SK-N-SH (cell line): ENCODE data around the gene SYNM. TPM values are rescaled to one million over a fixed set of nuclear protein-coding genes. Genes with fewer than 3 reads are reported as not detected.

Experiments
- CTCF ChIA-PET: fragments of 300-600, 350-600 bp; formaldehyde crosslinking; extraction: SDS; loops from one replicate; lab custom pipeline; 2021; lab: Yijun Ruan, JAX
- POLR2A ChIA-PET: fragments of 350-600 bp; sonication (Branson Sonifier 250); formaldehyde crosslinking; extraction: SDS; loops from one replicate; lab custom pipeline; 2020; ENCODE audit warnings: antibody characterized with exemption, inconsistent platforms; lab: Yijun Ruan, JAX
- DNase-seq: peaks from one replicate; pipeline ENCODE4 v3.0.0; 2012
- H2AFZ ChIP-seq: fragments of 200-600 bp; sonication (generic); 2 replicates; pipeline ENCODE4 v1.8.1; 2016; ENCODE audit warnings: antibody characterized with exemption, mild to moderate bottlenecking, low read depth
- H3F3A ChIP-seq: fragments of 200-600 bp; sonication (generic); replicated peaks from 2 replicates; pipeline ENCODE3; 2016; ENCODE audit warnings: antibody characterized with exemption, mild to moderate bottlenecking; ENCODE audit not compliant: insufficient read depth
- H3K27ac ChIP-seq, 2 experiments: fragments of 200-500 bp in 1 of 2; fragments of 200-600 bp in 1 of 2; sonication (Bioruptor generic) in 1 of 2; sonication (generic), shearing (Covaris generic) in 1 of 2; 2 replicates each; pipeline versions ENCODE4 v1.5.1 to v1.6.1; 2014 to 2016; ENCODE audit warnings: low read depth in 2 of 2, inconsistent platforms in 1 of 2, low read length in 1 of 2, mild to moderate bottlenecking in 1 of 2, mixed read lengths in 1 of 2
- H3K27me3 ChIP-seq: fragments of 200-600 bp; sonication (generic), shearing (Covaris generic); 2 replicates; pipeline ENCODE4 v1.6.1; 2016; ENCODE audit warnings: mixed run types; ENCODE audit not compliant: insufficient read depth
- H3K36me3 ChIP-seq, 2 experiments: fragments of 200-500 bp in 1 of 2; fragments of 200-600 bp in 1 of 2; sonication (Bioruptor generic) in 1 of 2; sonication (generic) in 1 of 2; replicated peaks in 1 of 2; 2 replicates each; pipeline versions ENCODE3 to v1.5.1; 2014 to 2016; ENCODE audit warnings: low read length in 1 of 2, mild to moderate bottlenecking in 1 of 2; ENCODE audit not compliant: insufficient read depth in 2 of 2, control insufficient read depth in 1 of 2
- H3K4me1 ChIP-seq, 2 experiments: fragments of 200-500 bp in 1 of 2; fragments of 200-600 bp in 1 of 2; sonication (Bioruptor generic) in 1 of 2; sonication (generic), shearing (Covaris generic) in 1 of 2; 2 replicates each; pipeline versions ENCODE4 v1.5.1 to v1.6.1; 2014 to 2016; ENCODE audit warnings: low read depth in 1 of 2, low read length in 1 of 2, mixed run types in 1 of 2; ENCODE audit not compliant: insufficient read depth in 2 of 2, control insufficient read depth in 1 of 2
- H3K4me2 ChIP-seq: fragments of 200-600 bp; sonication (generic), shearing (Covaris generic); 2 replicates; pipeline ENCODE4 v1.6.1; 2017; ENCODE audit warnings: mixed run types
- H3K4me3 ChIP-seq, 2 experiments: fragments of 200-500 bp in 1 of 2; fragments of 200-600 bp in 1 of 2; sonication (Bioruptor generic) in 1 of 2; sonication (generic), shearing (Covaris generic) in 1 of 2; 2 replicates each; pipeline versions ENCODE4 v1.5.1 to v1.8.1; 2014 to 2016; ENCODE audit warnings: low read depth in 2 of 2, inconsistent platforms in 1 of 2, low read length in 1 of 2, mild to moderate bottlenecking in 1 of 2, mixed read lengths in 1 of 2, moderate library complexity in 1 of 2
- H3K79me2 ChIP-seq: fragments of 200-600 bp; sonication (generic); 2 replicates; pipeline ENCODE4 v1.8.1; 2017; ENCODE audit warnings: mild to moderate bottlenecking; ENCODE audit not compliant: insufficient read depth
- H3K9ac ChIP-seq: fragments of 200-600 bp; sonication (generic); 2 replicates; pipeline ENCODE4 v1.6.1; 2017; ENCODE audit warnings: mixed run types
- H3K9me2 ChIP-seq: fragments of 200-600 bp; sonication (generic); 2 replicates; pipeline ENCODE4 v1.6.1; 2017; ENCODE audit warnings: mixed run types
- H3K9me3 ChIP-seq: fragments of 200-600 bp; sonication (generic); 2 replicates; pipeline ENCODE4 v1.6.1; 2017; ENCODE audit warnings: mixed run types, mild to moderate bottlenecking, moderate library complexity
- H4K20me1 ChIP-seq: fragments of 200-600 bp; sonication (generic); 2 replicates; pipeline ENCODE4 v1.6.1; 2017; ENCODE audit warnings: mild to moderate bottlenecking, mixed run types; ENCODE audit not compliant: insufficient read depth
- FOXM1 ChIP-seq: IDR thresholded peaks from 2 replicates; pipeline ENCODE4 v1.4.0; 2012; ENCODE audit warnings: low read depth, mild to moderate bottlenecking
- GABPA ChIP-seq: IDR thresholded peaks from 2 replicates; pipeline ENCODE4 v1.4.0; 2012; ENCODE audit warnings: low read depth, mild to moderate bottlenecking
- MEF2A ChIP-seq: IDR thresholded peaks from 2 replicates; pipeline ENCODE4 v1.4.0; 2012; ENCODE audit warnings: low read depth, borderline replicate concordance
- TAF1 ChIP-seq: IDR thresholded peaks from 2 replicates; pipeline ENCODE4 v1.6.1; 2012; ENCODE audit warnings: low read depth, mild to moderate bottlenecking, low read length, moderate library complexity, borderline replicate concordance
- YY1 ChIP-seq: IDR thresholded peaks from 2 replicates; pipeline ENCODE4 v1.4.0; 2012; ENCODE audit warnings: low read depth, mild to moderate bottlenecking
- WGBS: methylation state at CpG from one replicate; pipeline ENCODE4 v1.1.6; 2017; ENCODE audit warnings: low lambda C conversion rate; 5-methylcytosine and 5-hydroxymethylcytosine counted together
- polyA plus RNA-seq, 3 experiments: library from polyadenylated mRNA; depleted of rRNA; stranded (reverse); fragments of >200 nt; gene quantifications; 2 replicates each; pipeline ENCODE4 v1.2.3, GENCODE V29; 2012
- TF ChIP-seq, protein P1 (sequence below): fragments of 150-350 bp; IDR thresholded peaks from 2 replicates; pipeline ENCODE4 v1.6.1; 2016; ENCODE audit warnings: mild to moderate bottlenecking, low read depth, low read length
- TF ChIP-seq, protein P2 (sequence below): IDR thresholded peaks from 2 replicates; pipeline ENCODE4; 2012
- TF ChIP-seq, protein P3 (sequence below): IDR thresholded peaks from 2 replicates; pipeline ENCODE4 v1.4.0; 2012; ENCODE audit warnings: low read depth, borderline replicate concordance
- TF ChIP-seq, protein P4 (sequence below): fragments of 200-600 bp; sonication (generic); IDR thresholded peaks from 2 replicates; pipeline ENCODE4 v1.6.1; 2017; ENCODE audit warnings: antibody characterized with exemption, mild to moderate bottlenecking, moderate library complexity

SYNM gene
- polyA plus RNA-seq, 1 of the 3 experiments (the other 2 are of a cell fraction) = 5.0 TPM

DNA sequence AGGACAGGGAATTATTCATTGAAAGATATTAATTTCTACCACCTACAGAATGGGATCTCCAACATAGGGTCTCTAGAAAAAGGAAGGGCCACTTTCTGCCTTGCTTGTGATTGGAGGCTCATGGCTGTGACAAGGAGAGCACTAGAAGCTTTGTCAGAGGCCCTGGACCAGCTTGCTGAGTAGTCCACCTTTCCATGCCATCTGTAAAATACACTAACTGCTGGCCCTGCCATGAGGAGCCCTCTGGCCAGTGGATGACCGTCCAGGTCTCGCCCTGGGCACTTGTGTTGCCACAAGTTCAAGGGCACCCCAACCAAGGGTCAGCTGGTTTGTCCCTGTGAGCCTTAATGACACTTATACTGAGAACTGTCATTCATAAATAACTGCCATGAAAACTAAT, 1.6 kb upstream of the SYNM start:
- Histone ChIP-seq H4K20me1 (no peaks in the 10 kb centered on the region), H3K79me2 (no peaks in the 10 kb centered on the region; the same call in 1 of the 2 replicates), H2AFZ (no peak overlapping the region), H3K4me3 (no peak overlapping the region), H3K36me3 (no peaks in the 10 kb centered on the region), H3K27me3 (no peaks in the 10 kb centered on the region), H3F3A (no peaks in the 10 kb centered on the region), H3K9me3 (no peaks in the 10 kb centered on the region), H3K9ac (no peak overlapping the region), H3K4me1 (peaks cover 0 to 10% of the 10 kb centered on the region in 2 experiments; a peak in 2 of 4 replicates), H3K4me2 (no peak overlapping the region), H3K27ac (no peak overlapping the region), H3K9me2 (no peaks in the 10 kb centered on the region)
- no peak for TF ChIP-seq GABPA
- TF ChIP-seq MEF2A = no peak
- TF ChIP-seq TAF1 = no peak
- TF ChIP-seq, protein P1, sequence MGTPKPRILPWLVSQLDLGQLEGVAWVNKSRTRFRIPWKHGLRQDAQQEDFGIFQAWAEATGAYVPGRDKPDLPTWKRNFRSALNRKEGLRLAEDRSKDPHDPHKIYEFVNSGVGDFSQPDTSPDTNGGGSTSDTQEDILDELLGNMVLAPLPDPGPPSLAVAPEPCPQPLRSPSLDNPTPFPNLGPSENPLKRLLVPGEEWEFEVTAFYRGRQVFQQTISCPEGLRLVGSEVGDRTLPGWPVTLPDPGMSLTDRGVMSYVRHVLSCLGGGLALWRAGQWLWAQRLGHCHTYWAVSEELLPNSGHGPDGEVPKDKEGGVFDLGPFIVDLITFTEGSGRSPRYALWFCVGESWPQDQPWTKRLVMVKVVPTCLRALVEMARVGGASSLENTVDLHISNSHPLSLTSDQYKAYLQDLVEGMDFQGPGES = no peak
- TF ChIP-seq FOXM1 = no peak
- TF ChIP-seq, protein P2, sequence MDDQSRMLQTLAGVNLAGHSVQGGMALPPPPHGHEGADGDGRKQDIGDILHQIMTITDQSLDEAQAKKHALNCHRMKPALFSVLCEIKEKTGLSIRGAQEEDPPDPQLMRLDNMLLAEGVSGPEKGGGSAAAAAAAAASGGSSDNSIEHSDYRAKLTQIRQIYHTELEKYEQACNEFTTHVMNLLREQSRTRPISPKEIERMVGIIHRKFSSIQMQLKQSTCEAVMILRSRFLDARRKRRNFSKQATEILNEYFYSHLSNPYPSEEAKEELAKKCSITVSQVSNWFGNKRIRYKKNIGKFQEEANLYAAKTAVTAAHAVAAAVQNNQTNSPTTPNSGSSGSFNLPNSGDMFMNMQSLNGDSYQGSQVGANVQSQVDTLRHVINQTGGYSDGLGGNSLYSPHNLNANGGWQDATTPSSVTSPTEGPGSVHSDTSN = no peak
- TF ChIP-seq, protein P3, sequence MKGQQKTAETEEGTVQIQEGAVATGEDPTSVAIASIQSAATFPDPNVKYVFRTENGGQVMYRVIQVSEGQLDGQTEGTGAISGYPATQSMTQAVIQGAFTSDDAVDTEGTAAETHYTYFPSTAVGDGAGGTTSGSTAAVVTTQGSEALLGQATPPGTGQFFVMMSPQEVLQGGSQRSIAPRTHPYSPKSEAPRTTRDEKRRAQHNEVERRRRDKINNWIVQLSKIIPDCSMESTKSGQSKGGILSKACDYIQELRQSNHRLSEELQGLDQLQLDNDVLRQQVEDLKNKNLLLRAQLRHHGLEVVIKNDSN = no peak
- TF ChIP-seq YY1 = no peak
- TF ChIP-seq, protein P4, sequence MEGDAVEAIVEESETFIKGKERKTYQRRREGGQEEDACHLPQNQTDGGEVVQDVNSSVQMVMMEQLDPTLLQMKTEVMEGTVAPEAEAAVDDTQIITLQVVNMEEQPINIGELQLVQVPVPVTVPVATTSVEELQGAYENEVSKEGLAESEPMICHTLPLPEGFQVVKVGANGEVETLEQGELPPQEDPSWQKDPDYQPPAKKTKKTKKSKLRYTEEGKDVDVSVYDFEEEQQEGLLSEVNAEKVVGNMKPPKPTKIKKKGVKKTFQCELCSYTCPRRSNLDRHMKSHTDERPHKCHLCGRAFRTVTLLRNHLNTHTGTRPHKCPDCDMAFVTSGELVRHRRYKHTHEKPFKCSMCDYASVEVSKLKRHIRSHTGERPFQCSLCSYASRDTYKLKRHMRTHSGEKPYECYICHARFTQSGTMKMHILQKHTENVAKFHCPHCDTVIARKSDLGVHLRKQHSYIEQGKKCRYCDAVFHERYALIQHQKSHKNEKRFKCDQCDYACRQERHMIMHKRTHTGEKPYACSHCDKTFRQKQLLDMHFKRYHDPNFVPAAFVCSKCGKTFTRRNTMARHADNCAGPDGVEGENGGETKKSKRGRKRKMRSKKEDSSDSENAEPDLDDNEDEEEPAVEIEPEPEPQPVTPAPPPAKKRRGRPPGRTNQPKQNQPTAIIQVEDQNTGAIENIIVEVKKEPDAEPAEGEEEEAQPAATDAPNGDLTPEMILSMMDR = no peak
- DNase-seq = no peak
- ChIA-PET POLR2A (interaction anchor here (0.6 kb wide), 1 partner anchor 147 kb away, joined by 3 read pairs; no protein-coding TSS in a partner anchor), CTCF (interaction anchor here (1.4 to 12.3 kb wide), 4 partner anchors 18 to 110 kb away, joined by 6 to 149 read pairs (median 54); no protein-coding TSS in a partner anchor)
- WGBS = no CpG with 5 or more reads among the region's 2 CpGs
